ENCODE data around the gene RCBTB1. TPM values are rescaled to one million over a fixed set of nuclear protein-coding genes. Genes with fewer than 3 reads are reported as not detected.
A peak's percentile ranks its signal among the peaks of the same experiment; 100 is the strongest.

The RCBTB1 gene
- polyA plus RNA-seq, 1 of the 3 experiments (the other 2 are of a cell fraction), result 13.2 TPM

- TF ChIP-seq SMC3 (IDR thresholded peaks at IDR 0.05; ENCODE audit: low read depth, low read length) (no peak), CHD2 (IDR thresholded peaks at IDR 0.05; ENCODE audit: low read length, partially characterized antibody) (no peak), RAD21 (IDR thresholded peaks at IDR 0.05; ENCODE audit: low read length) (no peak), NRF1 (IDR thresholded peaks at IDR 0.05; ENCODE audit: low read depth, low read length) (no peak), YY1 (IDR thresholded peaks at IDR 0.05; ENCODE audit: low read depth) (no peak), TAF1 (IDR thresholded peaks at IDR 0.05; ENCODE audit: borderline replicate concordance, low read depth, low read length) (no peak), ZBTB33 (IDR thresholded peaks at IDR 0.05; ENCODE audit: borderline replicate concordance, low read depth) (no peak), SIN3A (IDR thresholded peaks at IDR 0.05; ENCODE audit: borderline replicate concordance, low read depth, low read length) (no peak), RXRA (IDR thresholded peaks at IDR 0.05; ENCODE audit: borderline replicate concordance, low read depth) (no peak), PBX3 (IDR thresholded peaks at IDR 0.05) (no peak), GABPA (IDR thresholded peaks at IDR 0.05; ENCODE audit: low read depth) (no peak), FOXM1 (IDR thresholded peaks at IDR 0.05; ENCODE audit: low read depth) (no peak), ELF1 (IDR thresholded peaks at IDR 0.05) (no peak), TEAD4 (IDR thresholded peaks at IDR 0.05; ENCODE audit: borderline replicate concordance, insufficient read depth) (no peak), NFIC (IDR thresholded peaks at IDR 0.05; ENCODE audit: borderline replicate concordance) (no peak)
- TF ChIP-seq, protein P1, sequence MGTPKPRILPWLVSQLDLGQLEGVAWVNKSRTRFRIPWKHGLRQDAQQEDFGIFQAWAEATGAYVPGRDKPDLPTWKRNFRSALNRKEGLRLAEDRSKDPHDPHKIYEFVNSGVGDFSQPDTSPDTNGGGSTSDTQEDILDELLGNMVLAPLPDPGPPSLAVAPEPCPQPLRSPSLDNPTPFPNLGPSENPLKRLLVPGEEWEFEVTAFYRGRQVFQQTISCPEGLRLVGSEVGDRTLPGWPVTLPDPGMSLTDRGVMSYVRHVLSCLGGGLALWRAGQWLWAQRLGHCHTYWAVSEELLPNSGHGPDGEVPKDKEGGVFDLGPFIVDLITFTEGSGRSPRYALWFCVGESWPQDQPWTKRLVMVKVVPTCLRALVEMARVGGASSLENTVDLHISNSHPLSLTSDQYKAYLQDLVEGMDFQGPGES (IDR thresholded peaks at IDR 0.05; ENCODE audit: low read depth, low read length), result no peak
- TF ChIP-seq, protein P2, sequence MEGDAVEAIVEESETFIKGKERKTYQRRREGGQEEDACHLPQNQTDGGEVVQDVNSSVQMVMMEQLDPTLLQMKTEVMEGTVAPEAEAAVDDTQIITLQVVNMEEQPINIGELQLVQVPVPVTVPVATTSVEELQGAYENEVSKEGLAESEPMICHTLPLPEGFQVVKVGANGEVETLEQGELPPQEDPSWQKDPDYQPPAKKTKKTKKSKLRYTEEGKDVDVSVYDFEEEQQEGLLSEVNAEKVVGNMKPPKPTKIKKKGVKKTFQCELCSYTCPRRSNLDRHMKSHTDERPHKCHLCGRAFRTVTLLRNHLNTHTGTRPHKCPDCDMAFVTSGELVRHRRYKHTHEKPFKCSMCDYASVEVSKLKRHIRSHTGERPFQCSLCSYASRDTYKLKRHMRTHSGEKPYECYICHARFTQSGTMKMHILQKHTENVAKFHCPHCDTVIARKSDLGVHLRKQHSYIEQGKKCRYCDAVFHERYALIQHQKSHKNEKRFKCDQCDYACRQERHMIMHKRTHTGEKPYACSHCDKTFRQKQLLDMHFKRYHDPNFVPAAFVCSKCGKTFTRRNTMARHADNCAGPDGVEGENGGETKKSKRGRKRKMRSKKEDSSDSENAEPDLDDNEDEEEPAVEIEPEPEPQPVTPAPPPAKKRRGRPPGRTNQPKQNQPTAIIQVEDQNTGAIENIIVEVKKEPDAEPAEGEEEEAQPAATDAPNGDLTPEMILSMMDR (IDR thresholded peaks at IDR 0.05), result no peak
- Histone ChIP-seq H3K9me3 (no peaks in the 10 kb centered on the region), H3K4me1 (ENCODE audit: control insufficient read depth in 1 of 2, insufficient read depth in 2 of 2, low read depth in 1 of 2, low read length in 1 of 2) (peaks cover 0 to 6% of the 10 kb centered on the region in 2 experiments; a peak in 2 of 4 replicates), H2AFZ (ENCODE audit: low read depth) (peak overlapping the region; percentile 56; the same call in 1 of the 2 replicates), H3K79me2 (ENCODE audit: insufficient read depth) (peaks cover 32% of the 10 kb centered on the region), H3K9ac (no peak overlapping the region), H3K27me3 (ENCODE audit: insufficient read depth) (no peaks in the 10 kb centered on the region), H3K36me3 (replicated peaks in 1 of 2; ENCODE audit: control insufficient read depth in 1 of 2, insufficient read depth in 2 of 2, low read length in 1 of 2) (no peaks in the 10 kb centered on the region), H4K20me1 (ENCODE audit: insufficient read depth) (no peaks in the 10 kb centered on the region), H3F3A (replicated peaks; ENCODE audit: insufficient read depth) (peaks cover 9% of the 10 kb centered on the region), H3K4me2 (no peak overlapping the region; the same call in 1 of the 2 replicates), H3K27ac (ENCODE audit: low read depth in 2 of 2, low read length in 1 of 2) (peak overlapping the region in 1 of 2 experiments; percentile 10; a peak in 1 of 4 replicates), H3K9me2 (no peaks in the 10 kb centered on the region), H3K4me3 (ENCODE audit: low read depth in 2 of 2, low read length in 1 of 2) (no peak overlapping the region)
- ChIA-PET CTCF (interaction anchor here (1.0 to 2.7 kb wide), 3 partner anchors 8 to 20 kb away, joined by 3 to 13 read pairs (median 5); no protein-coding TSS in a partner anchor), POLR2A (interaction anchor here (0.6 kb wide), 1 partner anchor 144 kb away, joined by 3 read pairs; no protein-coding TSS in a partner anchor)
- WGBS (ENCODE audit: low lambda C conversion rate), result 98% methylated on average over 3 of the region's 3 CpGs
- no peak for DNase-seq
These were observed 1.4 kb upstream of the RCBTB1 start for GRCh38 chr13:49586717-49587116.
